Measurements from ENCODE around the gene ZNF304. TPM values are rescaled to one million over a fixed set of nuclear protein-coding genes. Genes with fewer than 3 reads are reported as not detected.

Gene ZNF304
- total and polyA plus RNA-seq, 2 of the 4 experiments (the other 2 are of a cell fraction): 3.9 to 16.1 TPM

DNA sequence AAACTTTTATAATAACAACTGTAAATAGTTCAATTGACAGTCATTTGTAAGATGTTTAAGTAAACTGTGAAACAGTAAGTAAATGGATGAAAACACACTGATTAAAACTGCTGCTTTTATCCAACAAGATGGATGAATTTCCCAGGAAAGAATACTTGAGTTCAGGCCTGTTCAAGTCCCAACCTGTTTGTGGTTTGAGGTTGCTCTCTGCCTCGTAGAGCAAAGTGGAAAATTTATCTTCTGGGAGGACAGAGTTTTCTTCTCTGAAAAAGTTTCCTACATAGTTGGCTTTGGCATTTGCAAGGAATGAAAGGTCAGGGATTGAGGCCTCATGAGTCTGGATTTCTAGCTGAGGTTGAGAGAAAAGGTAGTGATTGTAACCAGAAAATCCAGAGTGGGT lies 46.0 kb upstream of the ZNF304 start:
- Histone ChIP-seq H3K56ac (ENCODE audit: extremely low read depth, insufficient read depth, low read length) (no peak overlapping the region), H3K79me1 (ENCODE audit: low read depth in 1 of 2, low read length in 2 of 2) (peaks cover 20 to 37% of the 10 kb centered on the region in 2 experiments), H3K23ac (ENCODE audit: low read depth, low read length) (no peak overlapping the region), H4K8ac (ENCODE audit: low read depth in 2 of 2, low read length in 2 of 2) (no peak overlapping the region), H4K91ac (ENCODE audit: insufficient read depth, low read depth, low read length) (no peak overlapping the region), H3K27ac (ENCODE audit: insufficient read depth, low read length) (no peak overlapping the region), H2AK9ac (replicated peaks; ENCODE audit: low read depth, low read length, poor library complexity) (no peak overlapping the region), H2BK5ac (ENCODE audit: low read depth, low read length, poor library complexity, severe bottlenecking) (no peak overlapping the region), H4K20me1 (ENCODE audit: insufficient read depth, low read length) (peaks cover 25% of the 10 kb centered on the region), H4K5ac (ENCODE audit: low read depth, low read length) (no peak overlapping the region), H2BK20ac (ENCODE audit: low read depth, low read length) (no peak overlapping the region), H3K18ac (ENCODE audit: low read depth, low read length) (no peak overlapping the region), H2AFZ (replicated peaks; ENCODE audit: low read length, poor library complexity) (no peak overlapping the region), H2BK15ac (ENCODE audit: low read depth, low read length) (no peak overlapping the region), H3K27me3 (ENCODE audit: control insufficient read depth, insufficient read depth, low read length) (no peaks in the 10 kb centered on the region), H2BK120ac (ENCODE audit: low read depth, low read length) (no peak overlapping the region), H3K14ac (replicated peaks; ENCODE audit: low read depth, low read length) (no peak overlapping the region), H3K9me1 (ENCODE audit: insufficient read depth, low read length) (peaks cover 12% of the 10 kb centered on the region), H3K4me3 (ENCODE audit: insufficient read depth, low read depth, low read length) (no peak overlapping the region), H3K36me3 (ENCODE audit: control insufficient read depth, insufficient read depth, low read length) (peaks cover 6% of the 10 kb centered on the region), H3K4ac (ENCODE audit: low read depth, low read length) (no peak overlapping the region), H3K4me1 (ENCODE audit: control insufficient read depth, insufficient read depth, low read length) (peaks cover 9% of the 10 kb centered on the region), H3K9me3 (ENCODE audit: control insufficient read depth, insufficient read depth, low read length) (peaks cover 2% of the 10 kb centered on the region), H3K9ac (ENCODE audit: low read depth, low read length) (no peak overlapping the region), H2AK5ac (ENCODE audit: low read depth, low read length) (no peak overlapping the region), H3K4me2 (ENCODE audit: low read depth, low read length) (no peak overlapping the region)
- ATAC-seq (ENCODE audit: low read depth): no peak
- in situ Hi-C loops (cut with MboI; ENCODE audit: low sequenced_read_pairs) (no loop called here), dilution Hi-C loops (cut with HindIII; ENCODE audit: low sequenced_read_pairs, unreplicated experiment) (no loop called here), intact Hi-C loops (cut with micrococcal nuclease) (no loop called here)
- CTCF ChIA-PET: no interaction called here
- WGBS, 2 experiments (ENCODE audit: extremely low coverage in 2 of 2, insufficient read length in 1 of 2): no CpG with 5 or more reads among the region's 1 CpG
- TF ChIP-seq SMC3 (IDR thresholded peaks at IDR 0.05; ENCODE audit: low read depth, low read length) (no peak), NFE2L2 (IDR thresholded peaks at IDR 0.05; ENCODE audit: low read depth, low read length) (no peak), RAD21 (IDR thresholded peaks at IDR 0.05; ENCODE audit: low read length) (no peak), CHD1 (IDR thresholded peaks at IDR 0.05; ENCODE audit: low read depth, low read length) (no peak), FOS (IDR thresholded peaks at IDR 0.05; ENCODE audit: low read depth, low read length) (no peak), POLR2A (IDR thresholded peaks at IDR 0.05; ENCODE audit: low read depth, low read length) (no peak), BHLHE40 (IDR thresholded peaks at IDR 0.05; ENCODE audit: low read depth, low read length) (no peak), MAFK (IDR thresholded peaks at IDR 0.05; ENCODE audit: low read depth, low read length) (no peak), MAZ (IDR thresholded peaks at IDR 0.05; ENCODE audit: borderline replicate concordance, low read depth, low read length) (no peak), MXI1 (IDR thresholded peaks at IDR 0.05; ENCODE audit: borderline replicate concordance, low read depth, low read length) (no peak), RFX5 (IDR thresholded peaks at IDR 0.05; ENCODE audit: low read depth, low read length) (no peak)
- TF ChIP-seq, protein P1, sequence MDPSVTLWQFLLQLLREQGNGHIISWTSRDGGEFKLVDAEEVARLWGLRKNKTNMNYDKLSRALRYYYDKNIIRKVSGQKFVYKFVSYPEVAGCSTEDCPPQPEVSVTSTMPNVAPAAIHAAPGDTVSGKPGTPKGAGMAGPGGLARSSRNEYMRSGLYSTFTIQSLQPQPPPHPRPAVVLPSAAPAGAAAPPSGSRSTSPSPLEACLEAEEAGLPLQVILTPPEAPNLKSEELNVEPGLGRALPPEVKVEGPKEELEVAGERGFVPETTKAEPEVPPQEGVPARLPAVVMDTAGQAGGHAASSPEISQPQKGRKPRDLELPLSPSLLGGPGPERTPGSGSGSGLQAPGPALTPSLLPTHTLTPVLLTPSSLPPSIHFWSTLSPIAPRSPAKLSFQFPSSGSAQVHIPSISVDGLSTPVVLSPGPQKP (IDR thresholded peaks at IDR 0.05; ENCODE audit: borderline replicate concordance, low read depth, low read length): no peak
- POLR2A ChIA-PET (ENCODE audit: unreplicated experiment): interaction anchor here (0.6 kb wide), 1 partner anchor 120 kb away, joined by 8 read pairs; no protein-coding TSS in a partner anchor
- BruUV-seq (replicated peaks): no TSS peak
- DNase-seq: no peak

All from IMR-90 (cell line).